Body of pancreas (tissue), 4 donors: ENCODE measurements around the gene ADAMTS1.

Experiments used
- CTCF ChIP-seq, 7 experiments: fragments of 450-650 bp in 4 of 7; fragments of 200-600 bp in 3 of 7; sonication (generic) in 3 of 7; IDR thresholded peaks; one replicate each; pipeline ENCODE4 v1.5.1; 2016 to 2019; ENCODE audit warnings: antibody characterized with exemption in 7 of 7
- POLR2A ChIP-seq, 3 donors: fragments of 450-650 bp; IDR thresholded peaks; one replicate each; pipeline ENCODE4 v1.6.1; 2016; ENCODE audit warnings: antibody characterized with exemption in 3 of 3, mild to moderate bottlenecking in 2 of 3

DNA sequence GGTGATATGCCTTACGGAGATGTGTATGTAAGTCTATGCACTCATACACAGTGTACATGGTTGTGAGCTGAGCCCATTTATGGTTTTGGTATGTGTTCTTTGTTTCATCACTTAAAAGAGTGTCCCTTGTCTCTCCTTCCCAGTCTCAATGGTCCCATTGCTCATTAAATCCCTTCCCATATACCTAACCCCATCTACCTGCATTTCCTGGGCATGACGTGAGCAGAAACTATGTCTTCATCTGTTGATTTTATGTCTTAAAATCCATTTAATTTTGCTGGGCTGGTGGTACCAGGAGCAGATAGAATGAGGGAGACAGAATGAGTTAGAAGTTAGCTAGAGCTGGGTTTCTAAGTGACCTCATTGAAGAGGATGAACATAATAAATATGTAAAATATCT is 44.8 kb downstream of the ADAMTS1 start:
- TF ChIP-seq CTCF (IDR thresholded peaks at IDR 0.05) (no peak), POLR2A (IDR thresholded peaks at IDR 0.05) (no peak)
